Activated T-helper 1 cell treated with anti-CD3 and anti-CD28 coated beads, Interleukin-12 subunit alpha, Interleukin-12 subunit beta, Interleukin-2, Interleukin-4 antibody, amounts not matched to agents 30 ng/mL and 10 ng/mL and 1 ng/mL, durations not matched to agents 14 hours and 24 hours and 36 hours (primary cell): ENCODE results near the gene CDH4. TPM values are rescaled to one million over a fixed set of nuclear protein-coding genes. Genes with fewer than 3 reads are reported as not detected.

Source experiments
- DNase-seq: peaks from one replicate; pipeline ENCODE4 v3.0.0; 2021; ENCODE audit warnings: low spot score
- H3K27ac Mint-ChIP-seq: one replicate; pipeline ENCODE4 v1.8.0; 2021; ENCODE audit warnings: mild to moderate bottlenecking, mixed read lengths
- H3K27me3 Mint-ChIP-seq: one replicate; pipeline ENCODE4 v1.8.0; 2022; ENCODE audit warnings: mild to moderate bottlenecking, moderate library complexity, mixed read lengths; ENCODE audit not compliant: insufficient read depth
- H3K36me3 Mint-ChIP-seq: one replicate; pipeline ENCODE4 v1.8.0; 2021; ENCODE audit warnings: low read depth, mixed read lengths
- H3K4me1 Mint-ChIP-seq: one replicate; pipeline ENCODE4 v1.8.0; 2021; ENCODE audit warnings: low read depth, mixed read lengths
- H3K4me3 Mint-ChIP-seq: one replicate; pipeline ENCODE4 v1.8.0; 2021; ENCODE audit warnings: mild to moderate bottlenecking, moderate library complexity, mixed read lengths
- H3K9me3 Mint-ChIP-seq: one replicate; pipeline ENCODE4 v1.8.0; 2021; ENCODE audit warnings: mixed read lengths
- intact Hi-C: fragments of 100-400 bp; cut with micrococcal nuclease; formaldehyde crosslinking; loops from one replicate; pipeline ENCODE4 v1.15.1; 2024
- total RNA-seq: library from RNA; stranded (reverse); gene quantifications from 2 replicates; pipeline ENCODE4 v1.2.3, GENCODE V29; 2022

CDH4 gene
- total RNA-seq, 1 donor from 2014 or later, result not detected

- Mint-ChIP-seq H3K27ac (no peak overlapping the region), H3K4me1 (no peaks in the 10 kb centered on the region), H3K36me3 (no peaks in the 10 kb centered on the region), H3K4me3 (no peak overlapping the region), H3K27me3 (no peaks in the 10 kb centered on the region), H3K9me3 (no peaks in the 10 kb centered on the region)
- intact Hi-C loops, result no loop called here
- DNase-seq, result no peak
Observed at GRCh38 chr20:61799928-61800327, 547.9 kb downstream of the CDH4 start.

GRCh38 chr20:61800359-61801064, 548.5 kb downstream of the CDH4 start:
- no peaks in the 10 kb centered on the region for H3K9me3 Mint-ChIP-seq
- no peaks in the 10 kb centered on the region for H3K36me3 Mint-ChIP-seq
- H3K4me3 Mint-ChIP-seq, result no peak overlapping the region
- H3K27ac Mint-ChIP-seq, result no peak overlapping the region
- no peak for DNase-seq
- intact Hi-C loops, result no loop called here
- no peaks in the 10 kb centered on the region for H3K4me1 Mint-ChIP-seq
- H3K27me3 Mint-ChIP-seq, result no peaks in the 10 kb centered on the region

- H3K4me3 Mint-ChIP-seq, result no peak overlapping the region
- DNase-seq, result no peak
- H3K36me3 Mint-ChIP-seq, result no peaks in the 10 kb centered on the region
- H3K27ac Mint-ChIP-seq, result no peak overlapping the region
- intact Hi-C loops, result no loop called here
- no peaks in the 10 kb centered on the region for H3K4me1 Mint-ChIP-seq
- H3K27me3 Mint-ChIP-seq, result no peaks in the 10 kb centered on the region
- no peaks in the 10 kb centered on the region for H3K9me3 Mint-ChIP-seq
Observed at GRCh38 chr20:61801065-61801360, 549.0 kb downstream of the CDH4 start.

DNA sequence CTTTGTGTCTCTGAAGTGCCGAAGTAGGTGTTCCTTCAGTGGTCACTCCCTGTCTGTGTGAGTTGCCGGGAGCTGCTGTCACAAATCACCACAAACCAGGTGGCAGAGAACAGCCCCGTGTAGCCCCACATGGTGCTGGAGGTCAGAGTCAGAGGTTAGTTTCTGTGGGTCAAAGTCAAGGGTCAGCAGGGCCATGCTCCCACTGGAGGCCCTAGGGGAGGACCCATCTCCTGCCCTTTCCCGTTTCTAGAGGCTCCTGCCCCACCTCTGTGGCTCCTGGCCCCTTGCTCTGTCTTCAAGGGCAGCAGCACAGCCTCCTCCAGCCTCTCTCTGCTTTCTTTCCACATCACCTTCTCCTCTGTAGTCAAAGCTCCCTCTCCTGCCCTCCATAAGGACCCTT, 549.4 kb downstream of the CDH4 start:
- DNase-seq, result no peak
- Mint-ChIP-seq H3K9me3 (no peaks in the 10 kb centered on the region), H3K27ac (no peak overlapping the region), H3K4me3 (no peak overlapping the region), H3K27me3 (no peaks in the 10 kb centered on the region), H3K4me1 (no peaks in the 10 kb centered on the region), H3K36me3 (no peaks in the 10 kb centered on the region)
- intact Hi-C loops, result no loop called here

DNA sequence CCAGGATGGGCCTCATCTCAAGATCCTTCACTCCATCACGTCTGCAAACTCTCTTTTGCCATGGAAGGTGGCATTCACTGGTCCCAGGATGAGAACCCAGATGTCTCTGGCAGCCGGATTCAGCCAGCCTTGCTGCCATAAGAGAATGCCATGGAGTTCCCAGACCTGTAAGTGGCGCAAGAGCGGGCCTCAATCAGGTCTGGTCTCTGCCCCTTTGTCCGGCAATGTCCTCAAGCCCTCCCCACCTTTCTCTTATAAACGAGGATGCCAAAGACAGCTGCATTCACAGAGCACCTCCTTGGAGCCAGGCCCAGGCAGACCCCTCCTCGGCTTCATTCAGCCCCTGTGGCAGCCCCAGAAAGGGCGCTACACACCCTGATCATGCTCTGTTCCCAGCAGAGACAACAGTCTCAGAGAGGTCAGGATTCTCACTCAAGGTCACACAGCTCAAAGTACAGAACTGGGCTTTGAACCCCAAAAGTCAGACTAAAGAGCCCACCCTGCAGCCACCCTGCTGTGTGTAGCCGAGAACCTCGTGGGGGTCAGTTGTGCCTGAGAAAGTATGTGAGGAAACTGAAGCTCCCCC, 549.9 kb downstream of the CDH4 start:
- no peak overlapping the region for H3K4me3 Mint-ChIP-seq
- intact Hi-C loops, result no loop called here
- H3K4me1 Mint-ChIP-seq, result no peaks in the 10 kb centered on the region
- no peak for DNase-seq
- no peaks in the 10 kb centered on the region for H3K36me3 Mint-ChIP-seq
- H3K27me3 Mint-ChIP-seq, result no peaks in the 10 kb centered on the region
- no peak overlapping the region for H3K27ac Mint-ChIP-seq
- no peaks in the 10 kb centered on the region for H3K9me3 Mint-ChIP-seq

DNA sequence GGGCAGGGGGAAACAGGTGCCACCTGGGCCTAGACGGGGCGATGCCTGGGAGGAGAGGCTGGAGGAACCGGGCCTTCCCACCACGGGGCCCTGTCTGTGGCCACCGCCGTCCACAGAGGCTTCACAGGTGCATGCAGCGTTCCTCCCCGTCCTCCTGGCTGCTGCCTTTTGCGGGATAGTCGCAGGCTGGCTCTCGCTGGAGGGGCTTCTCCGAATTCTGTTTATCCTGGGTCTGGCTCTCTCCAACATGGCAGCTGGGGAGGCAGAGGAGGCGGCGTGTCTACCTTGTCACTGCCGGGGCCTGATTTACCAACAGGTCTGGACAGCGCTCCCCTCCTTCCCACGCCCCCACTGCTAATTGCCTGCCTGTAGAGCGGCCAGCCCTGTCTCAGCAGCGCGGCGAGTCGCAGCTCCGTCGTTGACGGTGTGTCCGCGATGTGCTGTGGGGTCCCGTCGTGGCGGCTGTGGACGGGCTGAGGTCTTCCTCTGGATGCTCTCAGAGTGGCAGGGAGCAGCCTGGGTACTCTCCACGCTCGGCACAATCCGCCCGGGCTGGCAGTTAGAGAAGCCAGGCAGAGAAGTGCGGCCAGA, 550.8 kb downstream of the CDH4 start:
- no peaks in the 10 kb centered on the region for H3K9me3 Mint-ChIP-seq
- H3K4me1 Mint-ChIP-seq, result no peaks in the 10 kb centered on the region
- H3K4me3 Mint-ChIP-seq, result no peak overlapping the region
- H3K27ac Mint-ChIP-seq, result no peak overlapping the region
- intact Hi-C loops, result no loop called here
- no peaks in the 10 kb centered on the region for H3K27me3 Mint-ChIP-seq
- no peak for DNase-seq
- H3K36me3 Mint-ChIP-seq, result no peaks in the 10 kb centered on the region

- H3K9me3 Mint-ChIP-seq, result no peaks in the 10 kb centered on the region
- intact Hi-C loops, result no loop called here
- H3K4me3 Mint-ChIP-seq, result no peak overlapping the region
- no peak overlapping the region for H3K27ac Mint-ChIP-seq
- no peaks in the 10 kb centered on the region for H3K4me1 Mint-ChIP-seq
- H3K36me3 Mint-ChIP-seq, result no peaks in the 10 kb centered on the region
- no peak for DNase-seq
- no peaks in the 10 kb centered on the region for H3K27me3 Mint-ChIP-seq
Observed at GRCh38 chr20:61803416-61803914, 551.4 kb downstream of the CDH4 start.

GRCh38 chr20:61803915-61804751, 552.1 kb downstream of the CDH4 start:
- intact Hi-C loops, result no loop called here
- Mint-ChIP-seq H3K4me1 (no peaks in the 10 kb centered on the region), H3K27me3 (no peaks in the 10 kb centered on the region), H3K4me3 (no peak overlapping the region), H3K9me3 (no peaks in the 10 kb centered on the region), H3K36me3 (no peaks in the 10 kb centered on the region), H3K27ac (no peak overlapping the region)
- DNase-seq, result no peak

DNA sequence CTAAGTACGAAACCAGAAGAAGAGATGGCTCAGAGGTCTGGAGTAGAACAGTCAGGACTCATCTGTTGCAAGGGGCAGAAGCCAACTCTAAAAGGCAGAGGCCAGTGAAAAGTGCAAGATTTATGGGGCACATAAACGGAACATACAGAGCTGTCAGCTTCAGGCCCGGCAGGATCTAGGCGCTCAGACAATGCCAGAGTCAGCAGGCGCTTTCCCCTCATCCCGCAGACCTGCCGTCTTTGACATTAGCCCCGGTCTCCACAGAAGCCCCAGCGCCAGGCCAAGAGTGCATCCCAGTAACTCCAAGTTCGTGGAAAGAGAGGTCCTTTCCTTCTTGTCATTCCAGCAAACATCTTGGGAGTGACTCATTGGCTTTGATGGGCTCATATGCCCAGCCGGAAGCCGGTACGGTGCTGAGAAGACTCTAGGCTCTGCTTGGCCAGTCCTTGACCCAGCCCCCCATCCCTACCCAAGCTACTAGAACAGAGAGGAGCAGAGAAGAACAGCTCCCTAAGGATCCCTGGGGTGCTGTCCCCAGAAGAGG, 552.8 kb downstream of the CDH4 start:
- Mint-ChIP-seq H3K36me3 (no peaks in the 10 kb centered on the region), H3K4me3 (no peak overlapping the region), H3K27me3 (no peaks in the 10 kb centered on the region), H3K4me1 (no peaks in the 10 kb centered on the region), H3K27ac (no peak overlapping the region), H3K9me3 (no peaks in the 10 kb centered on the region)
- intact Hi-C loops, result no loop called here
- no peak for DNase-seq

GRCh38 chr20:61805365-61805764, 553.3 kb downstream of the CDH4 start:
- Mint-ChIP-seq H3K27me3 (no peaks in the 10 kb centered on the region), H3K4me3 (no peak overlapping the region), H3K27ac (no peak overlapping the region), H3K4me1 (no peaks in the 10 kb centered on the region), H3K36me3 (no peaks in the 10 kb centered on the region), H3K9me3 (no peaks in the 10 kb centered on the region)
- intact Hi-C loops, result no loop called here
- DNase-seq, result no peak

- no peaks in the 10 kb centered on the region for H3K4me1 Mint-ChIP-seq
- H3K4me3 Mint-ChIP-seq, result no peak overlapping the region
- H3K36me3 Mint-ChIP-seq, result no peaks in the 10 kb centered on the region
- no peak for DNase-seq
- no peaks in the 10 kb centered on the region for H3K27me3 Mint-ChIP-seq
- H3K9me3 Mint-ChIP-seq, result no peaks in the 10 kb centered on the region
- intact Hi-C loops, result no loop called here
- H3K27ac Mint-ChIP-seq, result no peak overlapping the region
Observed at GRCh38 chr20:61805781-61806180, 553.7 kb downstream of the CDH4 start.

- no peak for DNase-seq
- Mint-ChIP-seq H3K27ac (no peak overlapping the region), H3K4me3 (no peak overlapping the region), H3K27me3 (no peaks in the 10 kb centered on the region), H3K36me3 (no peaks in the 10 kb centered on the region), H3K9me3 (no peaks in the 10 kb centered on the region), H3K4me1 (no peaks in the 10 kb centered on the region)
- intact Hi-C loops, result no loop called here
Observed at GRCh38 chr20:61806314-61806713, 554.3 kb downstream of the CDH4 start.

GRCh38 chr20:61806995-61807394, 554.9 kb downstream of the CDH4 start:
- no peaks in the 10 kb centered on the region for H3K27me3 Mint-ChIP-seq
- H3K27ac Mint-ChIP-seq, result no peak overlapping the region
- intact Hi-C loops, result no loop called here
- DNase-seq, result no peak
- no peaks in the 10 kb centered on the region for H3K4me1 Mint-ChIP-seq
- no peaks in the 10 kb centered on the region for H3K9me3 Mint-ChIP-seq
- no peaks in the 10 kb centered on the region for H3K36me3 Mint-ChIP-seq
- H3K4me3 Mint-ChIP-seq, result no peak overlapping the region
